Measurements from ENCODE around the gene LHFPL2.

LHFPL2 gene

GRCh38 chr5:78665534-78665933 lies 17.0 kb upstream of the LHFPL2 start:
- DNase-seq = no peak

DNA sequence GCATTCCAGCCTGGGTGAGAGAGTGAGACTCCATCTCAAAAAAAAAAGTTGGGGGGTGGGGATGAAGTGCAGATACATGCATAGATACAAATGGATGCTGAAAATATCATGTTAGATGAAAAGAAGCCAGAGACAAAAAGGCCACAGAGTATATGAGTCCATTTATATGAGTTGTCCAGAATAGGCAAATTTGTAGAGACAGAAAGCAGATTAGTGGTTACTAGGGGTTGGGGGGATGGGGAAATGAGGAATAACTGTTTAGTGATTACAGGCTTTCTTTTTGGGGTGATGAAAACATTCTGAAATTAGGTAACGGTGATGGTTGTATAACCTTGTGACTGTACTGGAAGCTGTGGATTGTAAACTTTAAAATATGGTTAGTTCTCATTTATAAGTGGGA lies 13.8 kb upstream of the LHFPL2 start:
- no peak for DNase-seq

DNA sequence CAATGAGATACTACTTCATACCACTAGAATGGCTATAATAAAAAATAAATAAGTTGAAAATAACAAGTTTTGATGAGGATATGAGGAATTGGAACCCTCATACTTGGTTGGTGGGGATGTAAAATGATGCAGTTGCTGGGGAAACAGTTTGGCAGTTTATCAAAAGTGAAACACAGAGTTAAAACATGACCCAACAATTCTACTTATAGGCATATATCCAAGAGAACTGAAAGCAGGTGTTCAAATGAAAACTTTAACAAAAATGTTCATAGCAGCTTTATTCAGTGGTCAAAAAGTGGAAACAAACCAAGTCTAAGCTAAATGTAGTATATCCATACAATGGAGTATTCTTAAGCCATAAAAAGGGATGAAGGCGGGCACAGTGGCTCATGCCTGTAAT lies 13.1 kb upstream of the LHFPL2 start:
- DNase-seq = no peak

DNA sequence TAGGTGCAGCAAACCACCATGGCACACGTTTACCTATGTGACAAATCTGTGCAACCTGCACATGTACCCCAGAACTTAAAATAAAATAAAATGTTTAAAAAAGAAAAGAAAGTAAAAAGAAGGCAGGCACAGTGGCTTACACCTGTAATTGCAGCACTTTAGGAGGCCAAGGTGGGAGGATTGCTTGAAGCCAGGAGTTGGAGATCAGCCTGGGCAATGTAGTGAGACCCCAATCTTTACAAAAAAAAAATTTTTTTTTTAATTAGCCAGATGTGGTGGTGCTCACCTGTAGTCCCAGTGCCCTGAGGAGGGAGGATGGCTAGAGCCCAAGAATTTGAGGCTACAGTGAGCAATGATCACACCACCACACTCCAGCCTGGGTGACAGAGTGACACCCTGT lies 12.5 kb upstream of the LHFPL2 start:
- DNase-seq = no peak

DNA sequence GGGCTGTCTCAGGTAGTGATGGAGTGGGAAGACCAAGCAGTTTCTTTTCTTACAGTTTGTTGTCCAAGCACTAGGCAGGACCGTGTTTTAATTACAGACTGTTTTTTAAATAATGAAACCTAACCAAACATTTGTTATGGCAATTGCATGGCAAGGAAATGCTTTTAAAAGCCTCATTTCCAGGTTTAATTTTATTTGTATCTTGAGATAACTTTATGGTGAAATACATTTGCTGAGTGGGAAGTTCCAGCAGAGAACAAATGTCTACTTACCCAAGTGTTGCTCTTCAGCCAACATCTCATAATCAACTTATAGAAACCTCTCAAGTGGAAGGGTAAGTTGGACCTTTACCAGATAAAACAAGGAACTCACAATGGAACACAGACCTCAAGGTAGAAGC lies 11.8 kb upstream of the LHFPL2 start:
- DNase-seq = no peak

GRCh38 chr5:78659714-78660113 lies 11.1 kb upstream of the LHFPL2 start:
- DNase-seq = no peak

DNA sequence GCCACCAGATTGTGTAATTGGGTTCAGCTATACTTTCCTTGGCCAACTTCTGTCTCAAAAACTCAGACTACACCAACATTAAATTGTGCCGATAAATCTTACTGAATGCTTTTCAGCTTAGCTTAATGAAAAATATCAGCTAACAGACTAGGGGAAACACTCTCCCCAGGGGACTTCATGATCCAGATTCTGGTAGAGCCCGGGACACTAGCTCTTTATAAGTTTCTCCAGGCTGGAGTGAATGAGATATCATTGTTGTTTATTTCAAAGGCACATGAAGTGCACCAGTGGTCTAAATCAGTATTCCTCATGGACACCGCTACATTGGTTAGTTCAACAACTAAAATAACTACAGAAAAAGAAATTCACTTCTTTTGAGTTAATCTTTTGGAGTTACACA lies 10.5 kb upstream of the LHFPL2 start:
- DNase-seq = no peak

- no peak for DNase-seq
Observed at GRCh38 chr5:78657201-78657600, 8.6 kb upstream of the LHFPL2 start.

DNA sequence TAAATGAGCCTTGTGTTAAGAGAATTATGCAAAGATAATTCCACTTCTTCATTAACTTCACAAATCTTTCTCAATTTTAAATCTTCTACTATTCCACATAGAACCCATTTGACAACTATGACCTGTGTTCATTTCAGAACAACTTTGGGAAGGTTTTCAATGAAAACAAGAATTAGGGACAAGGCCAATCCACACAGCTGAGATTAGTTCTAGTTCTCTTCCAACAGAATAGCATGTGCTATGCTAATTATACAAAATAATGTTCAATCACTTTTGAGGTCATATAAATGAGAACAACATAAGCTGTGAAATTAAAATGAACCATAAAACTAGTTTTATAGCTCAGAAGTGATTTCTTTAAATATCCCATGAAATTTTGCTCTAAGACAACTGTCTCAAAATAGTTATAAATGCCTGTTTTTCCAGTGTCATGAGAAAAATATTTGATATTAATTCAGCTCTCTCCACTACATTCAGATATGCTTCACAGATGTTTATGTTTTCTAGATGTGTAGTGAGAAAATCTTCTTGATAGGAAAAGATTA lies 7.2 kb upstream of the LHFPL2 start:
- DNase-seq = no peak

DNA sequence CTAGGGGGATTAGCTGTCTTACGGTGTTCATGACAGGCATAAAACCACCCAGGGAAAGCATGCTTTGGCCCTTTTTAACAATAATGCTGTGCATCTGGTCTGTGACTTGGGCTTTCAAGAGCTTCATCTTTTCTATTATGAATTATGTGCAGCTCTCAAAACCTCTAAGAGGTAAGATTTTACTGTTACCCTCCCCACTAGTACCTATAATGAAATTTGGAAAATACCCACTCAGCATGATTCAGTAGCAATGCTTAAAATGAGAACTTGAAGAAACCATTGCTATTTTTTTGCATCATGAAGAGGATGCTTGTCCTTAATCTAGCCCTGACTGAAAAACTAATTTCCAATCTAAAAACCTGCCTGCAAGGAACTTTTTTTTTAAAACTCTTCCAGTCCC lies 5.8 kb upstream of the LHFPL2 start:
- no peak for DNase-seq

DNA sequence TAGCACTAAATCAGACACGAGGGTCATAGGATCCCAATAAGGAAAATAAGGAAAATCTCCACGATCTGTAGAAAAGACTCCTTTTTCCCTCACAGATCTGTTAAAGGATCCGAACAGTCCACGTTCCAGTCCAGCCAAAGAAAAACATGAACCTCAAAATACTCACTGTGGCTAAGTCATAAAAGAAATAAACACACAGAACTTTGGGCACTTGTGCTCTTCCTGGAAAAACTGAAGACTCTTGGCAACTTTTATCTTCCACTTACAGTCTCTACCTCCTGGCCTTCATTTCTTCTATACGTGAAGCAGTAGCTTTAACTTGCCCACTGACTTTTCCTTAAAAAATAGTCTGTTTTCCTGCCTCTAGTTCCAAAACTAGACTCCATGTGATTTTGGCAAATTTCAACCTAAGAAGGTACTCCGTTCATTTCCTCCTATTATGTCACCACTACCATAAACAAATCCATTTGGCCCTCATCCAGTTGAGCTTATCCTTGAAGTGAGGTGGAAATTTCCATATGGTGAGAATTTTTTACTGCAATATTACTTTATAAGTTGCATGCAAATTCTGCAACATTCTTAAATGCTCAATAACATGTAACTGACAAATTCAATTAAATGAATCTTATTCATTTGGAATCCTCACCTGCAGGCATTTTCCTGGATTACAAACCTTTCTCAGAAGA lies 5.3 kb upstream of the LHFPL2 start:
- DNase-seq = no peak

DNA sequence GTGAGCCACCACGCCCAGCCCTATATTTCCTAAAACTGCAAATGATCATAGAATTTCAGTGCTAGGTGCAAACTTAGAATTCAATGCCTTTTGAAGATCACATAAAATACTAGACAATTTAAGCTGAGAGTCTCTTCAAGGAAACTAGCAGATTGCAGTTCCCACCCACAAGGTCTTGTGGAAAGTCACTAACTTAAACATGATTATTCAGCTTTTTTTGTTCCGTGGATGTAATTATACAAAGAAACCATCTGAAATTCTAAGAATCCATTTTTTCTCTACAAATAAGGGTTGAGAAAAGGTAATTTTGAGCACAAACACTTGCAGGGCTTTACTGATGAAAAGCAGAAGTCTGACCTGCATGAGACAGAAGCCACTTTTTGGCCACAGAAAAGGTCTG lies 4.5 kb upstream of the LHFPL2 start:
- DNase-seq = no peak

- DNase-seq = no peak
Observed at GRCh38 chr5:78651468-78651867, 2.9 kb upstream of the LHFPL2 start.

DNA sequence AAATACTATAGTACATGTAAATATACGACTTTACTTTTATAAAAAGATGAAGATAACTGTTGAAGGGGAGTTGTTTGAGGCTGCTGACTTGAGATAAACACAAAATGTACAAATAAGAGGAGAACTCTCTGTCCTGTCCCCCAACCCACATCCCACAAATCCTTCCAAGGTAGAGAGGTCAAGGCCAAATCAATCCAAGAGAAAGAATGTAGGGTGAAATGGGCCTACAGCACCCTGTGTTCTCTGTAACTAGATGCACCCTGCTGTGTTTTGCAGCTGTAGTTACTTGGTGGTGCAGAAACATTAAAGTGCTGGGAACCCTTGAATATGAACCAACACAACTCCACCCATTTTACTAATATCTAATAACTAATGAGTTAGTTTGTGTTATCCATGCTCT lies 2.0 kb upstream of the LHFPL2 start:
- no peak for DNase-seq

DNA sequence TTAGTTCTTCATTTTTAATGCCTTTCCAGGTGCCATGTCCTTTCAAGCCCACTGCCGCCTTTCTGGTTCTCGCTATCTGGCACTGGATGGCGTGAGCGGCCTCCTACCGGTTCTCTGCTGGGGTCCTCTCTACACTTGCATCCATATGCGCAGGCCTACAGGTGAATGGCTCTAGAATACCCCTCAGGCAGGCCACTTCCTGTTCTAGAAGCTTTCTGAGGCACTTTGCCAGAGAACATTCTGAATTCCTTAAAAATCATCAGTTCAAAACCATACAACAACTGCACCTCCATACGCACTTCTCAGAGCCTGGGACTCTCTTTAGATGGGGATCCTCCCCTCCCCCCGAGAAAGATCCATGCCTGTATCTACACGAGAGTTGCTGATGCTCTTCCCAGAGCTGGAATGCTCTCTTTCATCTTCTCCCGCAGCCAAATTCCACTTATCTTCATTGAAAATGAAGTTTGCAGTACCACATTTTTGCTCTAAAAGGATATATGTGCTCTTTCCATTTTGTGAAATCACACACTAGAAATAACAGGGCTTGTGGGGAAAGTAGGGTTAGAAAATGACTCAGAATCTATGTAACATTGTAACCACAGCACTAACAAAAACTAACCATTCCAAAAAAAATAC lies 1.4 kb upstream of the LHFPL2 start:
- DNase-seq = no peak

- no peak for DNase-seq
Observed at GRCh38 chr5:78649211-78649695, 681 bp upstream of the LHFPL2 start.

DNA sequence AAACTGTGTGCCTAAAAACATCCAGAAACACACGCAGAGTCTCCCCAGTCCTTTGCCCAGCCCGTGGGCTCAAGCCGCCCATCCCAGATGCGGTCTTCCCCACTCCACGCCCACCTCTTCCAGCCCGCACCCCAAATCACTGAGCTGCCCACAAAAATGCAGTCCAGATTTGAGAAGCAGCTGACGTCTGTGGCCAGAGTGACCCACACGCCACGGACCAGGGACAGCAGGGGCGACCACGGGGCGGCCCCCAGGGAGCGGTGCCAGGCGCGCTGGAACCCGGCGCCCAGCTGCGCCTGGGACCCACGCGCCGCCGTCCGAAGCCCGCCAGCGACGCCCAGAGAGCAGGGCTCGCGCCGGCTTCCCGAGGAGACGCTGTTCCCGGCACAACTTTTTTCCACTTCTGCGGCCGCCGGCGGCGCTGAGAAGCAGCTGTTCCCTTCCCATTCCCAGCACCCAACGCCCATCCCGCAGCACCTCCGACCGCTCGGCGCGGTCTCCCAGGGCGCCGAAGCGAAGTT lies 674 bp downstream of the LHFPL2 start:
- no peak for DNase-seq

- DNase-seq = no peak
Observed at GRCh38 chr5:78647351-78647818, 1.2 kb downstream of the LHFPL2 start.

DNA sequence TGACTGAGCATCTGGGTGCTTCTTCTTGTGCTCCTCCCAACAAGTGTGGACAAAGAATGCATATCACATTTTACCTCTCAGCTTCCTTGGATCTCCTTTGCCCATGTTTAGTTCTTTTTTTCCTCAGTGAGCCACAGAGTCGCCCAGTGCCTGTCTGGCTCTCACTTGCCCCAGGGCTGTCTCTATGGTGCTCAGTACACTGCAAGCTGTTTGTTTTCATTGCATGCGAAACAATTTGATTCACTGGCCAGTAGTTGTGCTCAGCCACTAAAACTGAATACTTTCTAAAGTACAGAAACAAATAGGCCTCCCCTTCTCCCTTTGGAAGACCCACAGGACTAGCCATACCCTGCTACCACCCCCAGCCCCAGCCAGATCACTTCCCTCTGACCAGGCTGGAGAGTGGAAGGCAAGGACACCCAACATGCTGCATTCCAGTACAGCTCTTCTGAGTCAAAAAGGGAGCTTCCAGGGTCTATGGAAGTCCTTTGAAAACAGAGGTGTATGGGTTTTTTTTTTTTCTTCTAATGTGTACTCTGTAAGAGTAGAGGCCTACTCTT lies 3.8 kb downstream of the LHFPL2 start:
- no peak for DNase-seq

GRCh38 chr5:78644129-78644528 lies 4.4 kb downstream of the LHFPL2 start:
- DNase-seq = no peak

- DNase-seq = no peak
Observed at GRCh38 chr5:78642701-78643100, 5.9 kb downstream of the LHFPL2 start.

DNA sequence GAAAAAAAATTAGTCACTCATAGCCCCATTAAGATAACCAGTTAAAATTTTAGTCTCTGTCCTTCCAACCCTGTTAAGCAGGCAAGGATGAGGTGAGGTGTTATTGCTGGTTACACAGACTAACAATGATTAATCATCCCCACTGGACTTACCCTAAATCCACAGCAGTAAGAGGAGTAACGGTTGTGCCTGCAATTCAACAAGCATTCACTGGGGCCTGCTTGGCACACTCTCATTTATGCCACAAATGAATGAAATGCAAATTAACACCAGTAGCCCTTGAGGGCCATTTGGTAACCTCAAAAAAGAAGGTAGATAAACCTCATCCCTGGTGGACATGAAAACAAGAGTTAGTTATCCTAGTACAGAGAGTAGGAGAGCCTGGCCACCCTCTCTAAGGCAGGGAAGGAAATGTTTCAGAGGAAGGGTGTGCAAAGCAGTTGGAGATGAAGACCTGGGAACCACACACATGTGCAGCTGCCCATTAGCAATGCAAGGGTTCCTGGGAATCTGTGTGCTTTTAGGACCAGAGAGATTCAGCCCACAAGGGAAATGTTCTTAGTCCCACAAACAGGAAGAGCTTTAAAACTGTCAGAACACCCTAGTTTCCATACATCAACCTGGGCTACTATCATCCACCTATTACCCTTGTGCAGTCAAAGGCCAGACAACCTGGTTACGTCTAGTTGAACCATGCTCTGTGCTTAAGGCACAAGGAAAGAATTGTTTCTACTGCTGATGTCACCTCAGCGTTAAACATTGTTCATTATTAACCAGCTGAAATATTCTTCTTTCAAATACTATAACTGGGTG lies 7.7 kb downstream of the LHFPL2 start:
- no peak for DNase-seq

GRCh38 chr5:78639791-78640190 lies 8.8 kb downstream of the LHFPL2 start:
- DNase-seq = no peak

All from activated CD4-positive, alpha-beta T cell treated with anti-CD3 and anti-CD28 coated beads, Interleukin-10, Interleukin-2, amounts not matched to agents 100 ng/mL and 50 ng/mL, durations not matched to agents 16 hours and 8 hours (primary cell).